CD14-positive monocyte (primary cell): Measurements from ENCODE around the gene SRPK1. TPM values are rescaled to one million over a fixed set of nuclear protein-coding genes. Genes with fewer than 3 reads are reported as not detected.
"Not testable (repeated sequence)": the region's sequence is repeated elsewhere in the genome, so short reads cannot be mapped to it uniquely, and the experiment has no call there.

Experiments
- DNase-seq, 3 donors: peaks; one replicate each; pipeline ENCODE4 v3.0.0-alpha.2; 2011 to 2022
- H2AFZ ChIP-seq: 2 replicates; pipeline ENCODE4 v1.6.0; 2012; ENCODE audit warnings: mild to moderate bottlenecking, low read depth, low read length, inconsistent platforms; ENCODE audit not compliant: insufficient read depth, poor library complexity, severe bottlenecking
- H3K27ac ChIP-seq, 2 donors: 1 replicate in 1 of 2; 2 replicates in 1 of 2; pipeline ENCODE4 v1.5.1; 2012 to 2013; ENCODE audit warnings: low read length in 2 of 2, control low read depth in 1 of 2, inconsistent platforms in 1 of 2, low read depth in 1 of 2, mild to moderate bottlenecking in 1 of 2
- H3K27me3 ChIP-seq, 2 donors: one replicate each; pipeline versions ENCODE4 v1.6.0 to v1.6.1; 2011 to 2013; ENCODE audit warnings: low read length in 2 of 2; ENCODE audit not compliant: control insufficient read depth in 2 of 2, insufficient read depth in 2 of 2
- H3K36me3 ChIP-seq, 2 donors: replicated peaks in 1 of 2; 1 replicate in 1 of 2; 2 replicates in 1 of 2; pipeline versions ENCODE4 v1.5.1 to v1.6.1; 2012 to 2013; ENCODE audit warnings: low read length in 2 of 2, control low read depth in 1 of 2, inconsistent platforms in 1 of 2, mild to moderate bottlenecking in 1 of 2; ENCODE audit not compliant: insufficient read depth in 2 of 2, control insufficient read depth in 1 of 2
- H3K4me1 ChIP-seq, 2 donors: 1 replicate in 1 of 2; 2 replicates in 1 of 2; pipeline versions ENCODE4 v1.5.1 to v1.6.1; 2012 to 2013; ENCODE audit warnings: low read length in 2 of 2, control low read depth in 1 of 2, inconsistent platforms in 1 of 2, mild to moderate bottlenecking in 1 of 2, moderate library complexity in 1 of 2; ENCODE audit not compliant: insufficient read depth in 2 of 2, control insufficient read depth in 1 of 2
- H3K4me2 ChIP-seq: replicated peaks from 2 replicates; pipeline ENCODE3; 2012; ENCODE audit warnings: low read length, moderate library complexity, mild to moderate bottlenecking; ENCODE audit not compliant: poor library complexity, severe bottlenecking; ENCODE audit errors: extremely low read depth
- H3K4me3 ChIP-seq, 3 experiments: fragments of 200-600 bp in 1 of 3; sonication (generic) in 1 of 3; replicated peaks in 1 of 3; 1 replicate in 2 of 3; 2 replicates in 1 of 3; pipeline ENCODE4 v1.5.1; 2011 to 2013; ENCODE audit warnings: low read length in 3 of 3, mild to moderate bottlenecking in 3 of 3, control low read depth in 2 of 3, low read depth in 2 of 3, inconsistent platforms in 1 of 3, moderate library complexity in 1 of 3
- H3K79me2 ChIP-seq: 2 replicates; pipeline ENCODE4 v1.6.0; 2012; ENCODE audit warnings: mild to moderate bottlenecking, control low read depth, inconsistent platforms, low read length, moderate library complexity; ENCODE audit not compliant: insufficient read depth
- H3K9ac ChIP-seq: 2 replicates; pipeline ENCODE4 v1.6.0; 2017; ENCODE audit warnings: low read length, mild to moderate bottlenecking; ENCODE audit not compliant: insufficient read depth, poor library complexity, severe bottlenecking
- H3K9me3 ChIP-seq, 2 donors: replicated peaks in 1 of 2; 1 replicate in 1 of 2; 2 replicates in 1 of 2; pipeline versions ENCODE4 v1.5.1 to v1.6.1; 2012 to 2013; ENCODE audit warnings: low read length in 2 of 2, control low read depth in 1 of 2; ENCODE audit not compliant: control insufficient read depth in 1 of 2, insufficient read depth in 1 of 2
- H4K20me1 ChIP-seq: 2 replicates; pipeline ENCODE4 v1.6.0; 2012; ENCODE audit warnings: mild to moderate bottlenecking, low read length, control low read depth, moderate library complexity; ENCODE audit not compliant: insufficient read depth
- H3K27ac Mint-ChIP-seq, 7 donors: one replicate each; pipeline ENCODE4 v1.8.0; 2020; ENCODE audit warnings: mild to moderate bottlenecking in 7 of 7, mixed read lengths in 7 of 7, moderate library complexity in 6 of 7, inconsistent platforms in 2 of 7
- H3K27me3 Mint-ChIP-seq, 3 donors: one replicate each; pipeline ENCODE4 v1.8.0; 2021 to 2022; ENCODE audit warnings: low read depth in 3 of 3, mild to moderate bottlenecking in 3 of 3, mixed read lengths in 3 of 3, moderate library complexity in 3 of 3, inconsistent platforms in 1 of 3
- H3K36me3 Mint-ChIP-seq, 2 donors: one replicate each; pipeline ENCODE4 v1.8.0; 2020; ENCODE audit warnings: mixed read lengths in 2 of 2, inconsistent platforms in 1 of 2, mild to moderate bottlenecking in 1 of 2
- H3K4me1 Mint-ChIP-seq: one replicate; pipeline ENCODE4 v1.8.0; 2020; ENCODE audit warnings: mild to moderate bottlenecking, mixed read lengths
- H3K4me3 Mint-ChIP-seq, 2 donors: one replicate each; pipeline ENCODE4 v1.8.0; 2020; ENCODE audit warnings: mild to moderate bottlenecking in 2 of 2, mixed read lengths in 2 of 2, moderate library complexity in 1 of 2
- H3K9me3 Mint-ChIP-seq, 7 donors: one replicate each; pipeline ENCODE4 v1.8.0; 2020 to 2022; ENCODE audit warnings: mixed read lengths in 7 of 7, mild to moderate bottlenecking in 6 of 7, moderate library complexity in 6 of 7, inconsistent platforms in 2 of 7
- CTCF ChIP-seq: fragments of 200-600 bp; IDR thresholded peaks from one replicate; pipeline ENCODE4 v1.8.0; 2022; ENCODE audit warnings: antibody characterized with exemption, mild to moderate bottlenecking
- WGBS: methylation state at CpG from one replicate; pipeline ENCODE4 v1.1.5; 2013; ENCODE audit warnings: missing lambda C conversion rate; ENCODE audit not compliant: insufficient coverage; 5-methylcytosine and 5-hydroxymethylcytosine counted together
- intact Hi-C, 2 donors: fragments of 100-400 bp; cut with micrococcal nuclease; formaldehyde crosslinking; loops; one replicate each; pipeline versions ENCODE4 v1.15.0 to v1.15.1; 2023
- polyA plus RNA-seq, 3 donors: library from polyadenylated mRNA; depleted of rRNA in 1 of 3; unstranded in 2 of 3; stranded (reverse) in 1 of 3; fragments of 300-500 nt in 2 of 3; fragments of >200 nt in 1 of 3; fragmentation: Illumina TruSeq in 2 of 3; gene quantifications; 1 replicate in 2 of 3; 2 replicates in 1 of 3; pipeline ENCODE4 v1.2.3, GENCODE V29; 2012 to 2021

Gene SRPK1
- polyA plus RNA-seq, 3 donors = 7.2 to 24.8 (median 20.5) TPM

- no peaks in the 10 kb centered on the region for H3K27me3 ChIP-seq
- no peaks in the 10 kb centered on the region for H4K20me1 ChIP-seq
- no peak overlapping the region for H3K4me3 ChIP-seq
- H3K9ac ChIP-seq = no peak overlapping the region
- no peaks in the 10 kb centered on the region for H3K4me1 ChIP-seq
- Mint-ChIP-seq H3K4me1 (no peaks in the 10 kb centered on the region), H3K27ac (no peak overlapping the region), H3K9me3 (peaks cover 2 to 12% (median 7%) of the 10 kb centered on the region in 7 donors), H3K4me3 (no peak overlapping the region), H3K36me3 (no peaks in the 10 kb centered on the region), H3K27me3 (peaks cover 0 to 5% (median 0%) of the 10 kb centered on the region in 3 donors)
- no CpG with 5 or more reads among the region's 2 CpGs for WGBS
- no peak overlapping the region for H2AFZ ChIP-seq
- no peaks in the 10 kb centered on the region for H3K79me2 ChIP-seq
- no peaks in the 10 kb centered on the region for H3K36me3 ChIP-seq
- intact Hi-C loops = no loop called here
- TF ChIP-seq CTCF = no peak
- no peak overlapping the region for H3K4me2 ChIP-seq
- no peak overlapping the region for H3K27ac ChIP-seq
- DNase-seq = no peak
- H3K9me3 ChIP-seq = peaks cover 0 to 7% of the 10 kb centered on the region in 2 donors
Measured at GRCh38 chr6:35933844-35934243, 12.9 kb upstream of the SRPK1 start.

- H3K36me3 Mint-ChIP-seq, H3K27ac Mint-ChIP-seq, H4K20me1 ChIP-seq, H3K4me3 ChIP-seq, H3K79me2 ChIP-seq, H3K4me2 ChIP-seq, H3K9me3 Mint-ChIP-seq, intact Hi-C loops, DNase-seq, H3K9ac ChIP-seq, H3K4me1 ChIP-seq, H3K27me3 ChIP-seq, H3K27ac ChIP-seq, H3K9me3 ChIP-seq, H3K36me3 ChIP-seq, H2AFZ ChIP-seq, H3K27me3 Mint-ChIP-seq, H3K4me1 Mint-ChIP-seq: not testable (repeated sequence)
- peak overlapping the region in 1 of 2 donors; percentile 20 for H3K4me3 Mint-ChIP-seq
- 100% methylated on average over 2 of the region's 10 CpGs for WGBS
Measured at GRCh38 chr6:35931873-35932272, 11.0 kb upstream of the SRPK1 start.
